HUDEP-2 (cell line): ENCODE data around the gene MAP4K4.

Experiments used
- DNase-seq, 76 experiments: peaks; one replicate each; lab custom pipeline; 2025; ENCODE audit not compliant: unreplicated experiment in 76 of 76; lab: John Stamatoyannopoulos, UW

Gene MAP4K4

DNA sequence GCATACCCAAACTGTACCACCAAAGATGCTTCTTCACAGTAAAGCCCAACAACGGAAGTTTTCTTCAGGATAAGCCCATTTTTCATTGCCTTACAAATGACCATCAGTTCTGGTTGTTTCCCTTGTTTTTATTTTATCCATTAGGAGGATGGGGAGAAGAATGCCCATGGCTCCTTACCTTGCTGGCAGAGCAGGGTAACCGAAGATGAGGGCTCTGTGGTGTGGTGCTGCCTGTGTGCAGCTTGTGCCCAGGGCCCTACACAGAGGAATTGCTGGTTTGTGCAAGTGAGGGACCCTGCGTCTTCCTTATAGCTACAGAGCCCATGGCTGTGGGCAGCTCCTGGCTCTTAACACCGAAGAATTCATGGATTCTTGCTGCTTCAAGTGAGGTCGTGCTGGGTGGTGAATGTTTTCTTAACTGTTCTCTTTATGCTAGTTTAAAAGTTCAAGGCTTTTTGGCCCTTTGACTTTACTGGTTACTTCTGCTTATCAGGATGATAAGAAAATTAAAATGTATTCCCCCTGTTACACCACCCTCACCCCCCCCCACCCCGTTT is 110.6 kb downstream of the MAP4K4 start:
- DNase-seq = no peak

DNA sequence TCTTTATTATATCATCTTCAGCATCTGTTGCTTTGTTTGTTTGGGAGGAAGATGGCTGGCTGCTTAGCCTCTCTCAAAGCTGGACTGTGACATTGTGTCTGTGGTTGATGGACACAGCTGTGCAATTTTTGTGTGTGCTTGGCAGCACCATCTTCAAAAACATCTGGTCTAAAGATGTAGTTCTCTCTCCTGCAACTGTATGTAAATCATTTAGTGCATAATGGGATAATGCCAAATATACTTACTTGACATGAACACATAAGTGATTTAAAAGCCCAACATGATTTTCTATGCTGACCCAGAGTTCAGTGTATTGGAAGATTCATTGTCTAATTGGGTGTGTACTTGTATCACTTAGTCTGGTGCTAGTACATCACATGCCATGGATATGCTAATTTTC is 112.2 kb downstream of the MAP4K4 start:
- DNase-seq = no peak

DNA sequence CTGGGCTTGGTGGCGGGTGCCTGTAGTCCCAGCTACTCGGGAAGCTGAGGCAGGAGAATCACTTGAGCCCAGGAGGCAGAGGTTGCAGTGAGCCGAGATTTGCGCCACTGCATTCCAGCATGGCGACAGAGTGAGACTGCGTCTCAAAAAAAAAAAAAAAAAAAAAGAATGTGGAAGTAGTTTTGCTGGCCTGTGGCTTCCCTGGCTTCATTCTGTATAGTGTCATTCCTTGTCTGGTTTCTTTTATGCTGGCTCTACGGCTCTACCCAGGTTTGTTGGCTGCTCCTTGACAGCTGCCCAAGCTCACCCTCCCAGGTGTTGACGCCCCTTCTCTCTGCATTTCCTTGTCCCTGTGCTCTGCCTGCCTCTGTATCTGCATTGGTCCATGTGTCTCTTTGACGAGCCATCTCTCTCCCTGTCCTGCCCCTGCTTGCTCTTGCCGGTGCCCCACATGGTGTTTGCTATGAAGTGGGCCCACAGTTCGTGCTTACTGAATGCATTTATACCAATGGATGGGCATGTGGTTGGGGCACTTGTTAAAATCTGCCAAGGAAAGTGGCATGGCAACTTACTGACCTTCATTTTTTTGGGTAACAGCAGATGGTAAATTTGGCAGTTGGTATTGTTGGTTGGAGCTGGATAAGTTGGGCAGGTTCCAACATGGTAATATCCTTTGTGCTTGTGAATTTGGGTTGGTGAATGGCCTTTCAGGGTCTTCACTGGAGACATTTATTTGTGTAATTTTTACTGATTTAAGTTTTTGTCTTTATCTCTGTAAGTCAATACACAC is 113.9 kb downstream of the MAP4K4 start:
- DNase-seq = no peak

DNA sequence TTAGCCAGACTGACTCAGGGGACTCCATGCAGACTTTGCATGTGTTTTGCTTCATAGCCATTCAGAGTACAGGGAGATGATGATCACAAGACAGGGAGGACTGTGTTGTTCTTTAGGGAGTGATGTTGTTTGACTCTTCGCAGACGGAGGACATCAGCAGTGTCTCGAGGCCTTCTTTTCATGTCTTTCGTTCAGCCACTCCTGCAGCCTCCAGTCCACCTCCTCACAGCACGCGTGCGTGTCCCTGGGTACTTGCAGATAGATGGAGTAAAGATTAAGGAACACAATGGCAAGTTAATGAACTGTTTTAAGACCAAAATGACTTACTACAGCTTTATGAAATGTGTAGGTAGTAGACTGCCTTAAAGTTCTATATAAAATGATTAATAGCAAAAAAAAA is 114.7 kb downstream of the MAP4K4 start:
- DNase-seq = no peak

GRCh38 chr2:101814752-101815151 is 117.2 kb downstream of the MAP4K4 start:
- no peak for DNase-seq

- no peak for DNase-seq
Measured at GRCh38 chr2:101815154-101815553, 117.6 kb downstream of the MAP4K4 start.

DNA sequence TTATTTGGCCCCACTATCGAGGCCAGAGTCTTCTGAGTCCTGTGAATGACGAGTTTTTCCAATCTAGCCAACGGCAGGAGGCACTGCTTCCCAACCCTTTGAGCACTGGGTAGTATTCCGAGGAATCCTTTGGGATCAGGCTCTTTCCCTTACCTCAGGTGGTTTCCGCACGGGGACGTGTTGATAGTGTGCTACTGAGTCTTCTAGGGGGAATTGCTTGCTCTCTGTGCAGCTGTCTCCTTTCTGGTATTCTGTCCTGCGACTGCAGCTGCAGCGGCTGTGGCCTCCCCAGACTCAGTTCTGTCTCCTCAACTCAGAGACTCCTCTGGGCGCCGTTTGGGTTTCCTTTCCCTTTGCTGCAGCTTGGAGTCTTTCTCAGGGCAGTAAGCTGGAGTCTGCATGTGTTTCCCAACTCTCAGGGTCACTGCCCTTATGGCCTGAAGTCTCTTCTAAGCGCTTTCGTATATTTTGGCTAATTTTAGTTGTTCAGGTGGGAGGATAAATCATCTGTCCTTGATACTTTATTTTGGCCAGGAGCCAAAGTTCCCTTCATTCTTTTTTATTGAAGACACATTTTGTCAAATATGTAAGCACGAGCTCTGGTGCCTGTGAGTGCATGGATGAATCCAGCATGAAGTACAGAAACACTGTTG is 118.4 kb downstream of the MAP4K4 start:
- no peak for DNase-seq

DNA sequence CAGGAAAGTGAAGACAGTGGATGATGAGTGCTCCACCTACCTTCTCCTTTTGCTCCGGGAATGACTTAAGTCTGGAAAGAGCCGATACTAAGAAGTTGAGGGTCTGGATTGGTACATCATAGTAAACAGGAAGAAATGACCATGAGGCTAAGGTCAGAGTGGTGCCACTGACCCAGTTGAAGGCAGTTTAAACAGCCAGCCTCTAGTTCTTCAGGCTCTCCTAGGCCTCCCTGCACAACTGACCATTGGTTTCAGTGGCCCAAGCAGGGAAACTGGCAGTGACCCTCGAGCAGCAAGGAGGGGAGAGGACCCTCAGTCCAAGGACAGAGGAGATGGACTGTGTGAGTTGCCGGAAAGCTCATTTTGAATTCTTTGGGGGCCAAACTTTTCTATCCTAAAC is 119.1 kb downstream of the MAP4K4 start:
- no peak for DNase-seq

DNA sequence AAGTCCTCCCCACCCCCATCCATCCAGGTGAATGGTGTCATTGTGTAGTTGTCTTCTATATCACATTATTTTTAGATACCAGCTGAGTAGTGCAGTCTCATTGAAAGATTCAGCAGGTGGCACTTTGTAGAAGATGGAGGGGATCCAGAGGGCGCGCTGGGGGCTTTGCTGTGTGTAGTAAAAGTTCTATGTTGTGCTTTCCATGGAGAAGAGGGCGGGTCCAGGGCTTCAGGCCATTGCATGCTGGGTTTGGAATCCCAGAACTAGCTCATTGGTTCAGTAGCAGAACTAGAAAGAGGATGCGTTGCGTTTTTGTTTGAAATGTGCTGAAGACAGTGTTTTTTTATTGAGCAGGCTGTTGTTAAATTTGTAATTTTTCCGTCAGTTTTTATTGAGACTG is 120.0 kb downstream of the MAP4K4 start:
- DNase-seq = no peak

DNA sequence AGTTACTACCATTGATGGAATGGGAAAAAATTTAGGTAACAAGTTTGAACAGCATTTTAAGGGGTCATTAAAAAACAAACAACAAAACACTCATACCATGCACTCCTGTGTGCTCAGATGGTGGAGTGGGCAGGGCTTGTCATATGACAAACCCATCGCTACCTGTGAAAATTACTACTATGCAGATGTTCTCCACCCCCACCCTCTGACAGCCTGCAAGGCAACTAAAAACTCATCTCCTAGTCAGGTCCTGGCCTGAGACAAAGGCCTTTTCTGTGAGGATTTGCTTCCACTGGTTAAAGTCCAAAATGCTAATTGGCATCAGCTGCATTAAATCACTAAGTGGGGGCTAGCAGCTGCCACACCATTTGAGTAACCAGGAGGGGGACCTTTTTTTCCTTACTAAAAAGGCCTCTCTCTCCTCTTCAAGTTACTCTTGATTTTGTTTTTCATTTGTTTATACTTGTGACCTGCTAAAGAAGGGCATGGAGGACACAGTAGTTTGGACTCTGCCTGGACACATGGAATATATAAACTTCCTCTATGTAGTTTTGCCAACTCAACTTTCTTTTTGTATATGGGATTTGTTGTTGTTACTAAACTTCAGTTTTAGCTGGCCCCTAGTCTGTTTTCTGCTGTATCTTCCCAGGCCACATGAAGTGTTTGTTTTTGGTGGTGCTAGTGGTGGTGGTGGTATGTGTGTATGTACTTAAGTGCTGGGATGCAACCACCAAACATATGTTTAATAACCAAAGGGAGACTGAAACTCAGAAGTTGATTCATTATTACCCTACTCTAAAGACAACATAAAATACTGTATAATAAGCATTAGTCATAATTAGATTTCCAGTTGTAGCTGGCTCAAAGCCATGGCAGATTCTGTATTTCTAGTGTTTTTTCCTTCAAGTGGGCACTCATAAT is 121.3 kb downstream of the MAP4K4 start:
- DNase-seq = no peak

DNA sequence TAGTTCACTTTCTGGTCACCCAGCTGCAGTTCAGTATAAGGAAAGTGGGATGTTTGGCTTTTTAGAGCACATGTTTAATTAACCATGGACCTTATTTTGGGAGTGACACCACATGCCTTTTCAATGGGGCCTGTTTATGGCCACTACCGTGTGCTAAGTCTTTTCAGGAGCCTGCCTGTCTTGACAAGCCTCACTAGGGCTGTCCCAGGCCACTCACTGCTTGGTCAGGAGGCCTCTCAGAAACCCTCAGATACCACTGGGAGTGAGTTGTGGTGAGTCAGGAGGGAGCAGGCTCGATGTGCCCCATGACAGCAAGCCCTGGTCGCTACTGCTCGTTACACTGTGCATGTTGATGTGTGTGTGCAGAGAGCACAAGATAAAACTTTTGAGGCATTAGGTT is 123.0 kb downstream of the MAP4K4 start:
- DNase-seq = peak in 14 of 76 experiments; percentile 1 to 54 (median 34)

DNA sequence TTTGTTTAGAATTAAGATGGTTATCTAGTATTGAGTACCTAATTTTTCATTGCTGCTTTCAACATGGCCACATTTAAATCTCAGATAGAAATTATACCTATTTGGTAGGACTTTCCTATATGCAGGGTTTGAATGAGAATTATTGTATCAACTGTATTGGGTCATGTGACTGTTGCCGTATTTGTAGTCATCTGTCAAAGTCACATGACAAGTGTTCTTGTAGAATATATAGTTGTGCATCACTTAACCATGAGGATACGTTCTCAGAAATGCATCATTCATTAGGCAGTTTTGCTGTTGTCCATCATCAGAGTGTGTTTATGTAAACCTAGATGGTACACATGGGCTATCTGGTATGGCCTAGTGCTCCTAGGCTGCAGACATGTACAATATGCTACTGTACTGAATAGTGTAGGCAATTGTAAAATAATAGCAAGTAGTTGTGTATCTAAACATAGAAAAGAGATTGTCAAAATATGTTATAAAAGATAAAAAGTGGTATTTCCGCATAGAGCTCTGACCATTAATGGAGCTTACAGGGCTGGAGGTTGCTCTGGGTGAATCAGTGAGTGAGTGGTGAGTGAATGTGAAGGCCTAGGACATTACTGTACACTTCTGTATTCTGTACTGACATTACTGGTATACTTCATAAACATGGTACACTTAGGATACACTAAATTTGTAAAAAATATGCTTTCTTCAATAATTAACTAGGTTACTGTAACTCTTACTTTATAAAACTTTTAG is 123.7 kb downstream of the MAP4K4 start:
- no peak for DNase-seq

GRCh38 chr2:101821828-101822458 is 124.4 kb downstream of the MAP4K4 start:
- no peak for DNase-seq

GRCh38 chr2:101823347-101823791 is 125.9 kb downstream of the MAP4K4 start:
- peak in 45 of 76 experiments; percentile 4 to 74 (median 28) for DNase-seq

DNA sequence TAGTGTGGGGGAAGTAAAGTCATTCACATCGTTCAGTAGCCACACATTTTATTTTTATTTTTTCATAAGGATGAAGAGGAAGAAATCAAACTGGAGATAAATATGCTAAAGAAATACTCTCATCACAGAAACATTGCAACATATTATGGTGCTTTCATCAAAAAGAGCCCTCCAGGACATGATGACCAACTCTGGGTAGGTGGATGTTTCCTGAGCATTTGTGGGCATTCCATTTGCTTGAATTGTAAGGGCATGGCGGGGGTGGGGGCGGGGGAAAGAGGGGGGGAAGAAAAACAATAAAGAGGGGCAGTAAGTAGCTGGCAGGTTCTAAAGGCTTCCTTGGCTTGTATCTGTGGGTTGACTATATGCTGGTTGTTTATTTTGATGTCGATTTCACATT is 126.4 kb downstream of the MAP4K4 start:
- DNase-seq = no peak

GRCh38 chr2:101826716-101827115 is 129.2 kb downstream of the MAP4K4 start:
- DNase-seq = no peak

GRCh38 chr2:101827246-101827645 is 129.7 kb downstream of the MAP4K4 start:
- peak in 8 of 76 experiments; percentile 7 to 42 (median 16) for DNase-seq

DNA sequence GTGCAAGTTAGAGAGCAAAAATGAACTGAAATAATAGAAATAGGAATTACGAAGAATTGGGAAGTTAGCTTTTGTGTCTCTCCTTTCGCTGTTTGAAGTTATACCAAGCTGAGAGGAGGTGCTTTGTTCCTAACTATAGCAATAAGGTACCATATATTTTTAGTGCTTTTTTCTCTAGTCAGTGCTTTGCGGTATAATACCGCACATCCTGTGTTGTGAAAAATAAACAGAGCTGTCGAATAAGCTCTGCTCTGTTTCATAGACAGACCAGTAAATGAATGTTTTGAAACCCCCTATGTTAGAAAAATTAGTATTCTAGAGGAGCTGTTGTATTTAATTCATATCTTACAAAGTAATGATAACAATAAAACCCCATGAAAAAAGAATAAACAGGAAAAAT is 130.8 kb downstream of the MAP4K4 start:
- DNase-seq = no peak

- DNase-seq = no peak
Measured at GRCh38 chr2:101828673-101829334, 131.3 kb downstream of the MAP4K4 start.
